HTR-8/SVneo (cell line): ENCODE results near the gene NUP210.
"Not testable (repeated sequence)": the region's sequence is repeated elsewhere in the genome, so short reads cannot be mapped to it uniquely, and the experiment has no call there.

Experiments
- DNase-seq: peaks from one replicate; pipeline ENCODE4 v3.0.0; 2011; ENCODE audit warnings: low spot score, mixed read lengths; ENCODE audit not compliant: insufficient read length
- FAIRE-seq: peaks from 2 replicates; lab custom pipeline; 2011; peaks lifted over from hg19 to GRCh38; lab: Jason Lieb, UNC

NUP210 gene

DNA sequence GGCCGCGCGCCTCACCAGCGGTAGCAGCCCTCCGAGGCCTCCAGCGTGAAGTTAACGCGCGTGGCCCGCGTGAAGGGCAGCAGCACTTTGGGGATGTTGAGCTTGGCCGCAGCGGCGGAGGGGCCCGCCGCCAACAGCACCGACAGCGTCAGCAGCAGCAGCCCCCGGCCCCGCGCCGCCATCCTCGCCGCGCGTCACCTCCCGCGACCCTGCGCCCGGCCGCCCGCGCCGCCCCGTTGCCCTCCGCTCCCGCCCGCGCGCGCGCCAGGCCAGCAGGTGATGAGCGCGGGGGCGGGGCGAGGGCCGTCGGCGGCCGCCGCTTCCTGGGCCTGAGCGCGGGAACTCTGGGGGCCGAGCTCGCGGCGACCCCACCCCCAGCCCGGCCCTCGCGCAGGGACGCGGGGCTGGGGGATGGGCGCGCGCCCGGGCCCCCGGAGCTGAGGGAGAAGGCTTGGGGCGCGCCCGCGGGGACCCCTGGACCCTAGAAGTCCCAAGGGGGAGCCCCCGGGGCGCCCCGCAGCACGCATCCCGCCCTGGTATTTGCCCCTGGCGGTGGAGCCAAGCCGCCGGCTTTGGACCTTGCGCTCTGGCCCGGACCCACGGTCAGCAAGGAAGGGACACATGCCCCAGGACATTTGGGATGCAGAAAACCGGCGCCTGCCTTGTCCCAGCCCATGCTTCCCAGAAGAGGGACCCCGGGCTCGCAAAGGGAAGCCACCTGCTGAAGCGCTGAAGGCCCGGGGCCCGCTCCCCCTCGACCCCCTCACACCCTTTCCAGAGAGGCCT, at the start of gene NUP210:
TSS of gene NUP210 (minus strand) at position 278 of the 786 bp plus-strand sequence. CDS start at position 182, 96 bp downstream.
- FAIRE-seq (no peak), DNase-seq (peak; percentile 59)

DNA sequence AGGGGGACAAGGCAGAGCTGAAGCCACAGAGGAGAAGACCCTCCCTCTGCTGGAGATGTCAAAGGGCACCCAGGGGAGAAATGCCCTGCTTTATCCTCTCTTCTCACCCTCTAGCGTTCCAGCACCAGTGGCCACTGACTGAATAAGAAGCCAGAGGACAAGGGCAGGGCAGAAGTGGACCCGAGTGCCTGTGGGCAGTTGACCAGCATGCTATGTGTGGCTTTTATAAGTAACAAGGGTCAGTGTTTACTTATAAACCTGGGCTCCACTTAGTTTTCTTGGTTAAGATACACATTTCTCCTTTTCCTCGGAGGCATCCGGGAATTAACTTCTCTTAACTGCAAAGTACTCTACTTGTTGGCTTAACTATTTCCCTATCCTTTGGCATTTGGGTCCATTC, 46.7 kb upstream of the NUP210 start:
- DNase-seq (no peak), FAIRE-seq (no peak)

- FAIRE-seq (no peak), DNase-seq (no peak)
Measured at GRCh38 chr3:13465236-13465873, 45.2 kb upstream of the NUP210 start.

DNA sequence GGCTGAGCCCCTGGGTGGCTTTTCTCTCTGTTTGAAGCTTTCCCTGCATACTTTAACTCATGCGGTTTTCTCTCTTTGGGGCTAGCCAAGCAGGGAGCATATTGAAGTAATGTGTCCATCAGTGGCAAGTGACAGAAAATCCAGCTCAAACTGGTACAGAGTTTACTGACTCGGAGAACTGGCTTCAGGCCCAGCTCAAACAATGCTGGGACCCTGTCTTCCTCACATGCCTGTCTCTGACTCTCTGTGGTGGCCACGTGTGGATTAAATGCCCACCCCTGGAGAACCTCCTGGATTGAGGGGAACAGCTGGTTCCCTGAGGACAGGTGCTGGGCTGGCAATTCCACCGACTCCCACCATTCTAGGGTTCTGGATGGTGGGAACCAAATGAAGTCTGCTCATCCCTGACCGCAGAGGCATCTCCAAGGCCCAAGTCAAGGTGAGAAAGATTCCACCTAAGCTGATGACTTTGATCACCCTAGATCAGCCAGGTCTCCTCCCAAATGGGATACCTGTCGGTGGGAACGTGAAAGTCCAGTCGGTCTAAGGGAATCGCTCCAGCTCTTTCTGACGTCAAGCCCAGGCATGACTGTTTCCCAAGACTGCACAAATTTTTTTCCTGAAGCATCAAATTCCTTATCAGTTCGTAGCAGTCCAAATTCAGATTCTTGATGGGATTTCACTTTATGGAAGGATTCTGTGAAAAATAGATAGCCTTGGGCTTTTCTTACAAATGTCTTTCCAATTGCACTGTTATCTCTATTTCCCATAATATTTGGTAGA, 43.7 kb upstream of the NUP210 start:
- no peak for FAIRE-seq

DNA sequence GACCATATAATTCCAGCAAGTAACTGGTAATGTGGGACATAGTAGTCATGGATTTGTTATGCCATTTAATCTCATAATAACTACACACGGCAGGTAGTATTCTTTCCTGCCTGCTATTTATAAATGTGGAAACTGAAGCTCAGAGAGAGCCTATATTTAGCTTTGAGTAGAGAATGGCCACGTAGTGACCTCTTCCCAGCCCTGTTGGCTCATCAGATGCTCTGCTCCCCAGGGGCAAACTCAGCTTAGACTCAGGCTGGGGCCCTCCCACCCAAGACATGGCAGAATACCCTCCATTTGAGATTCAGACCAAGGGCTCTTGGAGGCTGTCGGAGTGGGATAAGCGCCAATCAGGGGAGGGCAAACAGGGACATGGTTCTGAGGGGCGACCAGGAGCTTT, 42.7 kb upstream of the NUP210 start:
- FAIRE-seq (no peak), DNase-seq (no peak)

More for the DNA sequence above, 43.7 kb upstream of the NUP210 start:
- no peak for DNase-seq

- no peak for FAIRE-seq
Measured at GRCh38 chr3:13462125-13462629, 42.1 kb upstream of the NUP210 start.

DNA sequence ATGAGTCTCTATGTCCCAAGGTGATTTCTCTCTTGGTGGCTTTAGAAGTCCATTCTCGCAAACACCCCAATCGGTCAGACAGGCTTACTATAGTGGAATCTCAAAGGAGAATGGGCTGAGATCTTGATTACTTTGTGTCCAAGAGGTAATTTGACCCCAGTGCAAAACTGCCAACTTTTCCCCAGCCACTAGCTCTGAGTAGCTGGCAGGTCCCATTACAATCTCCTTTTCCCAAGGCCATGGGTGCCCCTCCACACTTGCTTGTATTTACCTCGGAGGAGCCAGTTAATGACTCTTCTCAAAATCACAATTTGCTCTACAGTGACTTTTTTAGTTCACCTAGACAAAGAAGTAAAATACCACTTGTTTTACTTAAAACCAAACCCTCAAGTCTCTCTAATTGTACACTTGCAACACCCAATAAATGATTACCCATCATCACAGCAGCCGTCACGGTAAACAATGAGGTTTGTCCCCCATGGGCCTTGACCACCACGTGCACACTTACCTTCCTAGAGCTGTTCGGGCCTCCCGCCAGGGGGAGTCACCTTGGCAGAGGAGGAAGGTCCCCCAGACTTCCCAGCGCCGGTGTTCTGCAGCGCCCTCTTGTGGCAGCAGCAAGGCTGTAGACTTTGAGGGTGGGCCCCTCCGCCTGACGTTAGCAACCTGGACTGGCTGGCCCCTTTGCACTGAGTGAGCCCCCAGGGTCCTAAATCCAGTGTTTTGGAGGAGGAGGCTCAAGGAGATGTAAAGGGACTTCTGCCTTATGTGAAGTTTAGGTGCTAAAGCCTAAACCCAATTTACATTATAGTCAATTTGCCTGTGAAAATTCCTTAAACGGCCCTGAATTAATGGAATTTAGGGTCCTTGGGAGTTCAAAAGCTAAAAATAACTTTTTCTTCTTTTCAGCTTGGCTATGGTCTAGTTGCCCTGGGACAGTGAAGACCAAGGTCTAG, 41.3 kb upstream of the NUP210 start:
- DNase-seq (peak; percentile 50), FAIRE-seq (no peak)

More at GRCh38 chr3:13462125-13462629, 42.1 kb upstream of the NUP210 start:
- no peak for DNase-seq

DNA sequence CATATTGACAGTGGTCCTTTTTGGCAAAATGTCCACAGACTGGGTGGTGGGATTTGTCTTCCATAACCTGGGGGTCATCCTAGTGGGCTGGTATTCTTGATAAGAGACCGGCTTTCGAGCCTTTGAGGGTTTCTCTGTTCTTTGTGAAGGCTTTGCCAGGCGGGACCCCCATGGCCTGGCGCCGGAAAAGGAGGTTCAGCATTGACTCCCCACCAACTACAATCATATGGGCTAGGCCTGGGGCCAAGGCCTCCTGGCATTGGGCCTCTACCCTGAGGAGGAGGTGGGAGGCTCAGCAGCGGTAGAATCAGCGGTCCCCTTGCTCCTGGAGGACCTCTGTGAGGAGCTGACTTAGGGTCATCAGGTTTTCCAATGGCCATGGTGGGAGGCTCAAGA, 40.2 kb upstream of the NUP210 start:
- no peak for DNase-seq
- FAIRE-seq = no peak

DNA sequence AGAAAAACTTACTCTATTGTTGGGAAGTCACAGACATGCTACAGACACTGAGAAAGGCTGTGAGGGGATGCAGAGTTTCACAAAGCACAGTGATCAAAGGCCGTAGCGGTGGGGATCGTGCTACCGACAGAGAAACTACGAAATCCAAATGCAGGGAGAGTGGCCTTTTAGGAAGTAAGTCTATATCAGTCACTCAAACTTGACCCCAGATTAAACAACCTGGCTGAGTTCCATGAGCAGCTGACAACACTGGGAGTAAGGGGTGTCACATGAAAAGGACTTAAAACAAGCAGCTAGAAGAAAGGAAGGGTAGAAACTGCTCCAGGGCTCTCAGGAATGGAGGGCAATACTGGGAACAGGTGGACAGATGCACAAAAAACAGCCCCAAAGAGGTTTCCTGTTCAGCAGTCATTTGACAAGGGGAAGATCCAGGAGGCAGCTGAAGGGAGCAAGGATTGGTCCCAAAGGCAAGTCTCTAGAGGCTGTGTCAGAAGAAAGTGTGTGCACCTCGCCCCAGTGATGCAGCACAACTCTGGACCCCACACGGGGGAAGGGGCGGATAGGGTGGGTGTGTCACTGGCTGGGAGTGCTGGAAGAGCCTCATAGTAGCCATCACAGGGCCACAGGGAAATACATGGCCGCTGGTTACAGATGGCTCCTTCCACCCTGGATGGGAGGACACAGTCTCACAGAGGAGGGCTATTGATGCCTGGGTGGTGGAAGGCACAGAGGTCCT, 39.7 kb upstream of the NUP210 start:
- FAIRE-seq = no peak

DNA sequence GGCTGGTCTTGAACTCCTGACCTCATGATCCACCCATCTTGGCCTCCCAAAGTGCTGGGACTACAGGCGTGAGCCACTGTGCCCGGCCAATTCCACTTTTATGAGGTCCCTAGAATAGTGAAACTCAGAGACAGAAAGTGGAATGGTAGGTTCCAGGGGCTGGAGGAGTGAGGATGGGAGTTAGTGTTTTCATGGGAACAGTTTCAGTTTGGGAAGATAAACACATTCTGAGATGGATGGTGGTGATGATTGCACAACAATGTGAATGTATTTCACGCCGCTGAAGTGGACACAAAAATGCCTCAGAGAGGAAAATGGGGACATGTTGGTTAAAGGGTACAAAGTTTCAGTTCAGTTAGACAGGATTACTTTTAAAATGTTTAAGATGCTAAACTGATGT, 37.5 kb upstream of the NUP210 start:
- DNase-seq (no peak), FAIRE-seq (no peak)

More for the DNA sequence above, 39.7 kb upstream of the NUP210 start:
- DNase-seq = no peak

DNA sequence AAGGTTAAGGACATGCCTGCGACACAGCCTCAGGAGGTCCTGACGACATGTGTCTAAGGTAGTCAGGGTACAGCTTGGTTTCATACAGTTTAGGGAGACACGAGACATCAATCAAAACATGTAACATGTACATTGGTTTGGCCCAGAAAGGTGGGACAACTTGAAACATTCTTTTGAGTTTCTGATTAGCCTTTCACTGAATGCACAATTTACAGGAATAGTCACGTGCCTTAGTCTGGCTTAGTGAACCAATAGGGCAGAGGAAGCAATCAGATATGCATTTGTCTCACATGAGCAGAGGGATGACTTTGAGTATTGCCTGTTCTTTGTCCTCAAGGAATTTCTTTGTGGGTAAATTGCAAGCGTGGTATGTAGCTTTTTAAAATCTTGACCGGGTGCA, 35.5 kb upstream of the NUP210 start:
- FAIRE-seq (no peak), DNase-seq (no peak)

DNA sequence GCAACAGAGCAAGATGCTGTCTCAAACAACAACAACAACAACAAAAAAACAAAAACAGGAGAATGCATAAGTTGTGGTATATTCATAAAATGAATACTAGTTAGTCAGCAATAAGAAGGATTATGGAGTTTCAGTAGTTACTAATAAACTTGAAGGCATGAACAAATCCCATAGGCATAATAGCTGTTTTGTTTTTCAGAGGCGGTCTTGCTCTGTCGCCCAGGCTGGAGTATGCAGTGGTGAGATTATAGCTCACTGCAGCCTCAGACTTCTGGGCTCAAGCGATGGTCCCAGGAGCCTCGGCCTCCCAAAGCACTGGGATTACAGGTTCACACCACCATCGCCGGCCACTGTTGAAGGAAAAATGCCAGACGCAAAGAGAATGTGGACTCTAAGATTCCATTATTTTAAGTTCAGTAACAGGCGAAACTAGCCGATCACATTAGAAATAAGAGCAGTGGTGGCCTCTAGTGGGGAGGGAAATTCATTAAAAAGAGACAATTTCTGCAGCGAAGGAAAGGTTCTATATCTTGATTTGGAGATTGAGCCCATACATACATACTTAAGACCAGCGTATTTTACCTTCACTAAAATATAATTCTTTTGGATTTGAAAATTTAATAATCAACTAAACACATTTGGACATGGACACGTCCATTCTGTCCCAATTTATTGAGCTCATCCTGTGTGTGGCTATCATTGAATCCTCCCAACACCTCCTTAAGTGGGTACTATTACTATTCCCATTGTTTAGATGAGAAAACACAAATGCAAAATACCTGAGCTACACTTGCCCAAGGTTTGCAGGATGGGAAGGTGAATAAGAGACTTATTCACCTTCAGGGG, 32.6 kb upstream of the NUP210 start:
- peak; percentile 52 for DNase-seq
- no peak for FAIRE-seq

- no peak for FAIRE-seq
Measured at GRCh38 chr3:13451301-13451673, 31.2 kb upstream of the NUP210 start.

GRCh38 chr3:13442882-13443281, 22.8 kb upstream of the NUP210 start:
- DNase-seq, FAIRE-seq: not testable (repeated sequence)

More at GRCh38 chr3:13451301-13451673, 31.2 kb upstream of the NUP210 start:
- DNase-seq = no peak

- FAIRE-seq (no peak), DNase-seq (no peak)
Measured at GRCh38 chr3:13440204-13440817, 20.2 kb upstream of the NUP210 start.

DNA sequence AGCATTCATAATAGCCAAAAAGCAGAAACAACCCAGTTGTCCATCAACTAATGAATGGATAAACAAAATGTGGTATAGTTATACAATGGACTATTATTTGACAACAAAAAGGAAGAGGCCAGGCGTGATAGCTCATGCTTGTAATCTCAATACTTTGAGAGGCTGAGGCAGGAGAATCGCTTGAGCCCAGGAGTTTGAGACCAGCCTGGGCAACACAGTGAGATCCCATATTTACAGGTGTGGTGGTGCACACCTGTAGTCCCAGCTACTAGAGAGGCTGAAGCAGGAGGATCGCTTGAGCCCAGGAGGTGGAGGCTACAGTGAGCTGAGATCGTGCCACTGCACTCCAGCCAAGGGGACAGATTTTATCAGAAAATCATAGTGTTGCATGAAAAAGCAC, 16.1 kb upstream of the NUP210 start:
- DNase-seq, FAIRE-seq: not testable (repeated sequence)

DNA sequence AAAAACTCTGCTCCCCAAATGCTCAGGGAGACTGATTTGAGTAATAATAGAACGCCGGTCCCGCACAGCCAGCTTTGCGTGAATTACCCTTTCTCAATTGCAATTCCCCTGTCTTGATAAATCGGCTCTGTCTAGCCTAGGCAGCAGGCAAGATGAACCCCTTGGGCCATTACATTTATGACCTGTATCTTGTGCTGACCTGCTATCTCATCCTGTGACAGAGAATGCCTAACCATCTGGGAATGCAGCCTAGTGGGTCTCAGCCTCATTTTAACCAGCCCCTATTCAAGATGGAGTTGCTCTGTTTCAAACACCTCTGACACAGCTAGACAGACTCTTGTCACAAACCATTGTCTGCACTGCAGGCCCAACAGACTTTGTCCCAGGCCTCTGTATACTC, 13.8 kb upstream of the NUP210 start:
- FAIRE-seq = no peak
- DNase-seq = no peak

- FAIRE-seq = no peak
Measured at GRCh38 chr3:13432093-13432492, 12.0 kb upstream of the NUP210 start.

More at GRCh38 chr3:13432093-13432492, 12.0 kb upstream of the NUP210 start:
- no peak for DNase-seq
